GM13976 (cell line): ENCODE measurements around the gene HSBP1.

Experiments
- DNase-seq: peaks from one replicate; pipeline ENCODE4 v3.0.0; 2012; ENCODE audit warnings: low spot score
- CTCF ChIP-seq: IDR thresholded peaks from 2 replicates; pipeline ENCODE4 v1.5.1; 2012; ENCODE audit warnings: borderline replicate concordance, mild to moderate bottlenecking; ENCODE audit not compliant: insufficient read depth; ENCODE audit errors: extremely low read depth, missing control alignments, control extremely low read depth
- in situ Hi-C: fragments of 300-500 bp; cut with MboI; formaldehyde crosslinking; loops from one replicate; pipeline ENCODE4 v1.12.0; 2022; ENCODE audit warnings: low sequenced_read_pairs, mixed read lengths, inconsistent platforms; ENCODE audit not compliant: unreplicated experiment

HSBP1 gene

GRCh38 chr16:83802554-83803205 is 5.1 kb upstream of the HSBP1 start:
- no peak for TF ChIP-seq CTCF
- DNase-seq: no peak
- in situ Hi-C loops: no loop called here

- in situ Hi-C loops: no loop called here
- no peak for TF ChIP-seq CTCF
- no peak for DNase-seq
Measured at GRCh38 chr16:83803811-83804210, 4.0 kb upstream of the HSBP1 start.

GRCh38 chr16:83804366-83804765 is 3.4 kb upstream of the HSBP1 start:
- no peak for TF ChIP-seq CTCF
- no peak for DNase-seq
- in situ Hi-C loops: no loop called here

GRCh38 chr16:83806036-83806435 is 1.7 kb upstream of the HSBP1 start:
- in situ Hi-C loops: no loop called here
- TF ChIP-seq CTCF: no peak
- DNase-seq: peak; percentile 52

GRCh38 chr16:83806731-83807130 is 1.0 kb upstream of the HSBP1 start:
- in situ Hi-C loops: no loop called here
- TF ChIP-seq CTCF: no peak
- DNase-seq: no peak

- TF ChIP-seq CTCF: no peak
- in situ Hi-C loops: no loop called here
- no peak for DNase-seq
Measured at GRCh38 chr16:83807327-83807709, 460 bp upstream of the HSBP1 start.
